LNCAP (cell line): ENCODE measurements around the gene VSIG4.

Experiments
- TF ChIP-seq, protein P1 (sequence below): fragments of 450-650 bp; IDR thresholded peaks from 2 replicates; pipeline ENCODE4 v1.5.1; 2017; ENCODE audit warnings: mild to moderate bottlenecking

VSIG4 gene

DNA sequence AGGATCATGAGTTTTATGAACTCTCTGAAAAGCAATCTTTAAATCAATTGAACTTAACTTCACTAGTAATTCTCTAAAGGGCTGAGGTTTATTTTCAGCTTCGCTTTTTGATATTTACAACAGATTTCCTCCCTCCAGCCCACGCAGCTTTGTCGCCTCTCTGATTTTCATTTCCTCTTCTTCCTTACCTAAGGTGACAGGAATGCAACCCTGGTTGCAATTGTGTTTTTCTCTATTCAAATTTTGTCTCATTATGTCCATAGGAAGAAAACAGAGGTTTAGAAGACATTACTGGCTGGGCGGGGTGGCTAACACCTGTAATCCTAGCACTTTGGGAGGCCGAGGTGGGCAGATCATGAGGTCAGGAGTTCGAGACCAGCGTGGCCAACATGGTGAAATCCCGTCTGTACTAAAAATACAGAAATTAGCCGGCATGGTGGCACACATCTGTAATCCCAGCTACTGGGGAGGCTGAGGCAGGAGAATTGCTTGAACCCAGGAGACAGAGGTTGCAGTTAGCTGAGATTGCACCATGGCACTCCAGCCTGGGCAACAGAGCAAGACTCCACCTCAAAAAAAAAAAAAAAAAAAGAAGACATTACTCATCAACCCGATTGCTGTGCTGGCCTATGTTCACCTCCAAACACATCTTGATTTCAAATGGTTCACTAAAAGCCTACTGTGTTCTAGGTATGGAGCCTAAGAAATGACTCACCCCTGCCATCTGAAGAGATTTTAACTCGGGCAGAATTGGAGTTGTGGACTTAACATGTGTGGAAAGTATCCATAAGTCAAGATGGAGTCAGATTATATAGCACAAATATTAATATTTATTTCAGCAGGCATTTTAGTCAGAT lies 36.8 kb downstream of the VSIG4 start:
- TF ChIP-seq, protein P1, sequence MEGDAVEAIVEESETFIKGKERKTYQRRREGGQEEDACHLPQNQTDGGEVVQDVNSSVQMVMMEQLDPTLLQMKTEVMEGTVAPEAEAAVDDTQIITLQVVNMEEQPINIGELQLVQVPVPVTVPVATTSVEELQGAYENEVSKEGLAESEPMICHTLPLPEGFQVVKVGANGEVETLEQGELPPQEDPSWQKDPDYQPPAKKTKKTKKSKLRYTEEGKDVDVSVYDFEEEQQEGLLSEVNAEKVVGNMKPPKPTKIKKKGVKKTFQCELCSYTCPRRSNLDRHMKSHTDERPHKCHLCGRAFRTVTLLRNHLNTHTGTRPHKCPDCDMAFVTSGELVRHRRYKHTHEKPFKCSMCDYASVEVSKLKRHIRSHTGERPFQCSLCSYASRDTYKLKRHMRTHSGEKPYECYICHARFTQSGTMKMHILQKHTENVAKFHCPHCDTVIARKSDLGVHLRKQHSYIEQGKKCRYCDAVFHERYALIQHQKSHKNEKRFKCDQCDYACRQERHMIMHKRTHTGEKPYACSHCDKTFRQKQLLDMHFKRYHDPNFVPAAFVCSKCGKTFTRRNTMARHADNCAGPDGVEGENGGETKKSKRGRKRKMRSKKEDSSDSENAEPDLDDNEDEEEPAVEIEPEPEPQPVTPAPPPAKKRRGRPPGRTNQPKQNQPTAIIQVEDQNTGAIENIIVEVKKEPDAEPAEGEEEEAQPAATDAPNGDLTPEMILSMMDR, result no peak

DNA sequence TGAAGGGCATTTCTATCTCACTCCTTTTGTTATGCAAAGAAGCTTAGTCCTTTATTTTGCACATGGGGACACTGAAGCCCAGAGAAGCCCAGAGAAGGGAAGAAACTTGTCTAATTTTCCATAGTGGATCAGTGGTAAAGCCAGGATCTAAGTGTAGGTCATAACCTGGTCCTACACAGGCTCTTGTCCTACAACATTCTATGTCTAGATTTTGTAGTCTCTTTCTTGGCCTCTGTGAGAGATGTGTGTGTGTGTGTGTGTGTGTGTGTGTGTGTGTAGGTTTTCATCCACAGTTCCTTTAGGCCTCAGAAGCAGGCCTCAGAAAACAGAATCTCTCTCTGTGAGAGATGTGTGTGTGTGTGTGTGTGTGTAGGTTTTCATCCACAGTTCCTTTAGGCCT lies 38.3 kb downstream of the VSIG4 start:
- TF ChIP-seq, protein P1, result no peak

DNA sequence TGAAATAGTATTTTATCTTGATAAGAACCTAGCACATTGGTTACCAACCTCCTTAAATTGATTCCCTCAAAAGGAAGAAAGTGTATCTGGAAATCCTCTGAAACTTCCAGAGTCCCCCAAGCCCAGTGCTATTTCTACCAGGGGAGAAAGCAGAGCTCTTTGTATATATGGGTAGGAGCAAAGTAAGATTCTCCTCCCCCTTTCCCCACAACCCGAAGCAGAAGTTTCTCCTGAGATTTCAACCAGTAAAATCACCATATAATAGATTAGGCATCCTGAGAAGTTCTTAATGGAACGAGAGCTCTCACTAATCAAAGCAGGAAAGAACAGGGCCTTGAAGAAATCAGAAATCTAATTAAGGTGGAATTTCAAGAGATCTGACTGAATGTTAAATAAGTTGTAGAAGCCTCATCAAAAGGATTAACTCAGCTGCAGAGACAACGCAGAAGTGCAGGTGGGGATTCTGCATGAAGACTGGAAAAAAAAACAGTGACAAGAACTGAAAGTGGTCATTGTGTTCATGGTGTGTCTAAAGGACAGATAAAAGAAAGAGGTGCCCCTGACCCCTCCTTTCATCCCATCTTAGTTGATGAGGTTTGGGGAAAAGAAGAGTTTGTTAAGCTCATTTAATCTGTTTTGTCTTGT lies 39.1 kb downstream of the VSIG4 start:
- TF ChIP-seq, protein P1, result no peak

DNA sequence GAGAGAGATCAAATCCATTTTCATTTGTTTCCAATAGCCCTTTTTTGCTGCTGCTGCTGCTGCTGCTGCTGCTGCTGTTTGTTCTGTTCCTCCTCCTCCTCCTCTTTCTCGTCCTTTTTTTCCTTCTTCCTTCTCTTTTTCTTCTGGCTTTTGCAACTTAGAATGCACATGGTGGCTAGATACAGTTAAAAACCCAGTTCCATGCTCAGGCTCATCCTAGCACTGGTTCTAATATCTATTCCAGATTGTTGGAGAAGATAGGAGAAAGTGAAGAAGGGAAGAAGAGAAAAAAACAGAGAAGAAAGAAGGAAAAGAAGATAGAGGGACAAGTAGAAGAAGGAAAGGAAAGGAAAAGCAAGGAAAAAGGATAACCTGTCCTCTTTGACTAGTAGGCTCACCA lies 39.7 kb downstream of the VSIG4 start:
- TF ChIP-seq, protein P1, result no peak

DNA sequence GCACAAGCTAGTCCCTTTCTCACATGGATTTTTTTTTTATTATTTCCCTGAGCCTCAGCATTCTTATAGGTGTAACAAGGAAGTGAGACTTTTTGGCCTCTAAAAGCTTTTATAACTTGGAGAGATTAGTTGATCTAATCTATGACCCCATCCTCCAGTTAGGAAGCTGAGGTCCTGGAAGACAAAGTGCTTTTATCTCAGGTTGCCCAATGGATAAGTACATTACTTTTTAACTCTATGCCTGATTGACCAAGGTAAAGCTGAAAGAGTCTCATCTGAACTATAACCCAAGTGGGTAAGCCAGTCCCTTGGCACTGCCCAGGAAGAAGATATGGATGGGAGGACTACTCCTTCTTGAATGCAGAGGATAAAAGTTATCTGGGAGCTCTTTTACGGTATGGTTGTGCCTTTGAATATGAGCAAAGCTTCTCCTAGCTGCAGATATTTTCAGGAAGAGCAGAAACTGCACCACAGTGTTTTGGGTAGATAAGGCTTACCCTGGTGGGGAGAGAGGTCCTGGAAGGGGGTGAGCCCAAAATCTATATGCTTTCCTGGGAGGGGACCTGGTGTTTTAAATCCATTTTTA lies 40.2 kb downstream of the VSIG4 start:
- TF ChIP-seq, protein P1, result no peak

DNA sequence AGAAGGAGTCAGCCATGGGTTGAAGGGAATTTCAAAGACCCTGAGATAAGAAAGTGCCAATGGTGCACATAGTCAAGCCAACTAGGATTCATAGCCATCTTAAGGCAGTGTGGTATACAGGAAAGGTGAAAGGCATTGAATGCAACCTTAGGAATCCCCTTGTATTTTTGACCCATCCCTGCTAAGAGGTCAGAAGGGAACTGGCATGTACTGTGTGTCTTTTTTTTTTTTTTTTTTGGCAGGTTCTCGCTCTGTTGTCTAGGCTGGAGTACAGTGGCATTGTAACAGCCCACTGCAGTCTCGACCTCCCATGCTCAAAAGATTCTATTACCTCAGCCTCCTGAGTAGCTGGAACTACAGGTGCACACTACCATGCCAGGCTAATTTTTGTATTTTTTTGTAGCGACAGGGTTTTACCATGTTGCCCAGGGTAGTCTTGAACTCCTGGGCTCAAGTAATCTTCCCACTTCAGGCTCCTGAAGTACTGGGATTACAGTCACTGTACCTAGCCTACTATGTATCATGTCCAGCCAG lies 40.8 kb downstream of the VSIG4 start:
- TF ChIP-seq, protein P1, result no peak

DNA sequence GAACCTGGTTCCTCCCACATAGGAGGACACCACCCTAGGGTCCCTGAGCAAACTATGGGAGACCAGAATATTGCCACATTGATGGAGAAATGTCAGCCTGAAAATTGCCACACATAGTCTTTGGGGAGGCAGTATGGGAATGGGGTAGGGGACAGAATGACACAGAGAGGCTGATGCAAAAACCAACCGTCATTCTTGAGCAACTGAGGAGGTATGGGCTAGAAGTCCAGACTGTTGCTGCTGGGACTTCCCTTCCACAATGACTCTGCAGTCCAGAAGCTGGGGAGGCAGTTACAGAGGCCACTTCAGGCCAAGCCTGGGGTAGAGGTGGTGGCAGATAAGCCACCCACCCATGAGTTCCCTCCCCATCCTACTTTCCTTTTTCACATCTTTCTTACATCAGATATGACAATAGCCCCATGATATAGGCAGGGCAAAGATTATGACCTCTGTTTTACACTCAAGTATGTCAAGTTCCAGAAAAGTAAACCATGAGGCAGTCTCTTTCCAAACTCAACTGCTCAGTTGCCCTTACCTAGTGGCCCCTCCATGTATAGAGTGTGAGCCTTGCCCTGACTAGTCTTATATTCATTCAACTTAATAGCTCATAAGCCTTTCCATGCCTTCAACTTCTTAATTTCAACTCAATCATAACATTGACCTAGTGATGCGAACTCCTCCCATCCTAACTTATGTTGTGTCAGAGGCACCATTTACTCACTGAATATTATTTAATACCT lies 41.7 kb downstream of the VSIG4 start:
- TF ChIP-seq, protein P1, result no peak
